Activated CD8-positive, alpha-beta T cell treated with anti-CD3 and anti-CD28 coated beads for 36 hours (primary cell): ENCODE data around the gene NMRAL1. TPM values are rescaled to one million over a fixed set of nuclear protein-coding genes. Genes with fewer than 3 reads are reported as not detected.

Experiments used
- ATAC-seq: fragments of 200-7000 bp; cut with Tn5 transposase; one replicate; pipeline ENCODE4 v1.10.0; 2021; ENCODE audit warnings: mild to moderate bottlenecking, moderate library complexity
- CTCF ChIA-PET: fragments of 350-600 bp; sonication (Branson Sonifier 250); formaldehyde crosslinking; loops from one replicate; lab custom pipeline; 2021; ENCODE audit warnings: antibody characterized with exemption; lab: Charles Lee
- POLR2A ChIA-PET: fragments of 350-600 bp; sonication (Branson Sonifier 250); formaldehyde crosslinking; loops from one replicate; lab custom pipeline; 2021; ENCODE audit warnings: antibody characterized with exemption; lab: Charles Lee
- DNase-seq: peaks from one replicate; pipeline ENCODE4 v3.0.0-alpha.2; 2020
- H3K27ac Mint-ChIP-seq: one replicate; pipeline ENCODE4 v1.8.0; 2021; ENCODE audit warnings: mild to moderate bottlenecking, mixed read lengths
- H3K27me3 Mint-ChIP-seq: one replicate; pipeline ENCODE4 v1.8.0; 2021; ENCODE audit warnings: mixed read lengths
- H3K36me3 Mint-ChIP-seq: one replicate; pipeline ENCODE4 v1.8.0; 2021; ENCODE audit warnings: low read depth, mixed read lengths
- H3K4me1 Mint-ChIP-seq: one replicate; pipeline ENCODE4 v1.8.0; 2021; ENCODE audit warnings: low read depth, mixed read lengths
- H3K4me3 Mint-ChIP-seq: one replicate; pipeline ENCODE4 v1.8.0; 2021; ENCODE audit warnings: mild to moderate bottlenecking, moderate library complexity, mixed read lengths
- H3K9me3 Mint-ChIP-seq: one replicate; pipeline ENCODE4 v1.8.0; 2021; ENCODE audit warnings: mixed read lengths
- intact Hi-C: fragments of 100-400 bp; cut with micrococcal nuclease; formaldehyde crosslinking; loops from one replicate; pipeline ENCODE4 v1.10.0; 2022
- total RNA-seq, 2 experiments: library from RNA; stranded (reverse); gene quantifications; one replicate each; pipeline ENCODE4 v1.2.3, GENCODE V29; 2021
- TF ChIP-seq, protein P1 (sequence below): fragments of 200-600 bp; IDR thresholded peaks from one replicate; pipeline ENCODE4 v1.8.0; 2022; ENCODE audit warnings: antibody characterized with exemption, mild to moderate bottlenecking

Gene NMRAL1
- total RNA-seq, 2 experiments from 2014 or later, result 45.3 to 53.6 TPM

GRCh38 chr16:4426021-4426684 is 48.3 kb downstream of the NMRAL1 start:
- Mint-ChIP-seq H3K9me3 (no peaks in the 10 kb centered on the region), H3K27me3 (no peaks in the 10 kb centered on the region), H3K4me1 (peaks cover 33% of the 10 kb centered on the region), H3K27ac (peak overlapping the region; percentile 100), H3K36me3 (peaks cover 27% of the 10 kb centered on the region), H3K4me3 (peak overlapping the region; percentile 93)
- CTCF ChIA-PET, result interaction anchor here (1.7 kb wide), 1 partner anchor 67 kb away, joined by 4 read pairs; no protein-coding TSS in a partner anchor
- TF ChIP-seq, protein P1, sequence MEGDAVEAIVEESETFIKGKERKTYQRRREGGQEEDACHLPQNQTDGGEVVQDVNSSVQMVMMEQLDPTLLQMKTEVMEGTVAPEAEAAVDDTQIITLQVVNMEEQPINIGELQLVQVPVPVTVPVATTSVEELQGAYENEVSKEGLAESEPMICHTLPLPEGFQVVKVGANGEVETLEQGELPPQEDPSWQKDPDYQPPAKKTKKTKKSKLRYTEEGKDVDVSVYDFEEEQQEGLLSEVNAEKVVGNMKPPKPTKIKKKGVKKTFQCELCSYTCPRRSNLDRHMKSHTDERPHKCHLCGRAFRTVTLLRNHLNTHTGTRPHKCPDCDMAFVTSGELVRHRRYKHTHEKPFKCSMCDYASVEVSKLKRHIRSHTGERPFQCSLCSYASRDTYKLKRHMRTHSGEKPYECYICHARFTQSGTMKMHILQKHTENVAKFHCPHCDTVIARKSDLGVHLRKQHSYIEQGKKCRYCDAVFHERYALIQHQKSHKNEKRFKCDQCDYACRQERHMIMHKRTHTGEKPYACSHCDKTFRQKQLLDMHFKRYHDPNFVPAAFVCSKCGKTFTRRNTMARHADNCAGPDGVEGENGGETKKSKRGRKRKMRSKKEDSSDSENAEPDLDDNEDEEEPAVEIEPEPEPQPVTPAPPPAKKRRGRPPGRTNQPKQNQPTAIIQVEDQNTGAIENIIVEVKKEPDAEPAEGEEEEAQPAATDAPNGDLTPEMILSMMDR, result no peak
- intact Hi-C loops, result loop anchor here (5.0 kb wide), 1 partner anchor 51 kb away; the partner anchor contains the start of gene HMOX2
- POLR2A ChIA-PET, result interaction anchor here (0.7 to 2.4 kb wide), 7 partner anchors 9 to 122 kb away, joined by 3 to 16 read pairs (median 4); partner anchors contain the start of genes CORO7 and NMRAL1
- ATAC-seq (peak; percentile 32), DNase-seq (peak; percentile 61)

- DNase-seq (peak; percentile 94), ATAC-seq (peak; percentile 93)
- intact Hi-C loops, result loop anchor here (5.0 kb wide), 1 partner anchor 52 kb away; the partner anchor contains the start of gene HMOX2
- H3K27me3 Mint-ChIP-seq, result no peaks in the 10 kb centered on the region
- peak within 1 kb of the TSS; percentile 100 for H3K27ac Mint-ChIP-seq
- TF ChIP-seq, protein P1, result no peak
- ChIA-PET CTCF (no interaction called here), POLR2A (interaction anchor here (0.7 to 2.4 kb wide), 7 partner anchors 9 to 122 kb away, joined by 3 to 16 read pairs (median 4); partner anchors contain the start of genes CORO7 and NMRAL1)
- peaks cover 25% of the 10 kb centered on the region for H3K36me3 Mint-ChIP-seq
- H3K4me1 Mint-ChIP-seq, result peaks cover 30% of the 10 kb centered on the region
- peak within 1 kb of the TSS; percentile 93 for H3K4me3 Mint-ChIP-seq
- no peaks in the 10 kb centered on the region for H3K9me3 Mint-ChIP-seq
These were observed 48.9 kb downstream of the NMRAL1 start, which contains the start of gene DNAJA3 for GRCh38 chr16:4425378-4426020. Gene DNAJA3, plus strand, starts transcription at chr16:4425868. Its CDS starts 14 bp downstream, at chr16:4425882.

DNA sequence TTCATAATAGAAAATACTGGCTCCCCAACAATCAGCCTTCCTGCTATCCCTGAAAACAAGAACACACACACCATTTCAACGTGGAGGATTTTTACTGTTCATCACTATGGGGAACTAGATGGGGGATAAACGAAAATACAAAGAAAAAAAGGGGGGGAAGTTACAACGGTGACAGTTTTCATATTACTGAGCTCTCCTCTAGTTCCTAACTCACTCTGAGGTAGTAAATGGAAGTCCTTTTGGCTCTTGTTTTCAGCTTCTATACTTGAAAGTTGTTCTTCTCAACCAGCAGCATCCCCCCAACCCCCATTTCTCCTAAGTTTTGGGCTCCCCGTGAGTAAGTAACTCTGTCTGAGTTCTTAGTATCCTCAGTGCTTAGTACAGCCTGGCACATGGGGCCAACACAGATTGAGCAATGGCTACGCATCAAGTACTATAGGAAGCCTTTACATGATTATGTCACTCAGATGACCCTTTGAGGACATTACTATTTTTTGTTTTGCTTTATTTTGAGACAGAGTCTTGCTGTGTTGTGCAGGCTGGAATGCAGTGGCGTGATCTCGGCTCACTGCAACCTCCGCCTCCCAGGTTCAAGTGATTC is 53.8 kb downstream of the NMRAL1 start:
- CTCF ChIA-PET, result no interaction called here
- Mint-ChIP-seq H3K9me3 (no peaks in the 10 kb centered on the region), H3K27ac (no peak overlapping the region), H3K36me3 (no peaks in the 10 kb centered on the region), H3K4me3 (no peak overlapping the region), H3K27me3 (no peaks in the 10 kb centered on the region), H3K4me1 (peaks cover 12% of the 10 kb centered on the region)
- DNase-seq (no peak), ATAC-seq (no peak)
- intact Hi-C loops, result no loop called here
- POLR2A ChIA-PET, result no interaction called here
- TF ChIP-seq, protein P1, result no peak

DNA sequence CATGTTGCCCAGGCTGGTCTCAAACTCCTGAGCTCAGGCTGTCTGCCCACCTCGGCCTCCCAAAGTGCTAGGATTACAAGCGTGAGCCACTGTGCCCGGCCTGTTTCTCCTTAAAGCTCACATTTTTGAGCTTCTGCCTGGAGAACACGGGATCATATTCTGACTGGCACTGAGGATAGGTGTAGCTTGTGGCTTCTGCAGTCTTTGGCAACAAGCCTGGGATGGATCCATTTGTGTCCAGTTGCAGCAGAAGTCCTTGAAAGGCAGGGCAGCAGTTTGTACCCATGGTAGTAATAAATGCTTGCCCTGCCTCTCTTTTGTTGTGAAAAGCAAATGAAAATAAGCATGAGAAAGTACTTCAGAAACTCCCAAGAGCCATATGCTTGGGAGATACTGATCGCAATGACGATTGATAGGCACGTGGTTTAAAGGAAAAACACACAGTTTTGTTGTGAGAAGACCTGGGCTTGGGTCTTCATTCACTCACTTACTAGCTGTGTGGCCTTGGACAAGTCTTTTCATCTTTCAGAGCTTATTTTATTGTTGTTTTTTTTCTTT is 54.9 kb downstream of the NMRAL1 start:
- TF ChIP-seq, protein P1, result no peak
- H3K4me3 Mint-ChIP-seq, result no peak overlapping the region
- ATAC-seq, result no peak
- no peaks in the 10 kb centered on the region for H3K9me3 Mint-ChIP-seq
- peaks cover 5% of the 10 kb centered on the region for H3K36me3 Mint-ChIP-seq
- no peak for DNase-seq
- intact Hi-C loops, result loop anchor here (10.0 kb wide), 1 partner anchor 65 kb away; the partner anchor contains the start of gene PAM16
- peaks cover 19% of the 10 kb centered on the region for H3K4me1 Mint-ChIP-seq
- CTCF ChIA-PET, result interaction anchor here (9.9 kb wide), 1 partner anchor 17 kb away, joined by 87 read pairs; no protein-coding TSS in a partner anchor
- H3K27me3 Mint-ChIP-seq, result no peaks in the 10 kb centered on the region
- POLR2A ChIA-PET, result interaction anchor here (1.6 kb wide), 1 partner anchor 56 kb away, joined by 5 read pairs; the partner anchor contains the start of genes HMOX2 and NMRAL1
- no peak overlapping the region for H3K27ac Mint-ChIP-seq
